ENCODE measurements around the gene ATXN7L3.

The ATXN7L3 gene

DNA sequence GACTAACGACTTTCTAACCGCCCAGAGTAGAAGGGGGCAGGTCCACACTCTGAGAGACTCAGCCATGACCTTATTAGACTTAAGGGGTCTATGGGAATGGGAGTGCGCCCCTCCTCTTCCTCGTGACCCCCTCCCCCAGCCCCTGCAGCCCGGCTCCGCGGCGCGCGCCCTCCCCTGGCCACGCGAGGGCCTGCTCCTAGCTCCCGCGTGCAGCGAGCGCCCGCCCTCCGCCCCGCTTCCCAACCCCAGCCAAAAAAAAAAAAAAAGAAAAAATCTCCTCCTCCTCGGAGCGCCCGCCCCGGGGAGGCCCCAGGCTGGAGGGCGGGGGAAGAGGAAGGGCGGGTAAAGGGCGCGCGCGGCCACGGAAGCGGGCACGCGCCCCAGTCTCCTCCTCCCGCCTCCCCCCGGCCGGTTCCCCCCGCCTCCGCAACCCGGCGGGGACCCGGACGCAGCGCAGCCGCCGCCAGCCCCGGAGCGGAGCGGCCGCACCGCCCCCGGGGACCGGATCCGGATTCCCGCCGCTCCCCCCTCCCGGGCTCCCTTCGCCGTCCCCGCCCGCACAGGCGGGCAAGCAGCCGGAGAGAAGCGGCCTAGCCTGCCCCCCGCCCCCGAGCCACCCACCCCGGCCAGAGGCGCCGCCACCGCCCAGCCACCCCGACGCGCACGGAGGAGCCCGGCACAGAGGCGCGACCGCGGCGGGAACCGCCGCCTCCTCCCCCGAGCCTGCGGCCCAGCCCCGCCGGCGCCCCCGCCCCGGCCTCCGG, 18.8 kb upstream of the ATXN7L3 start:
- peak; percentile 90 for DNase-seq (ENCODE audit: low read depth, low spot score)

DNA sequence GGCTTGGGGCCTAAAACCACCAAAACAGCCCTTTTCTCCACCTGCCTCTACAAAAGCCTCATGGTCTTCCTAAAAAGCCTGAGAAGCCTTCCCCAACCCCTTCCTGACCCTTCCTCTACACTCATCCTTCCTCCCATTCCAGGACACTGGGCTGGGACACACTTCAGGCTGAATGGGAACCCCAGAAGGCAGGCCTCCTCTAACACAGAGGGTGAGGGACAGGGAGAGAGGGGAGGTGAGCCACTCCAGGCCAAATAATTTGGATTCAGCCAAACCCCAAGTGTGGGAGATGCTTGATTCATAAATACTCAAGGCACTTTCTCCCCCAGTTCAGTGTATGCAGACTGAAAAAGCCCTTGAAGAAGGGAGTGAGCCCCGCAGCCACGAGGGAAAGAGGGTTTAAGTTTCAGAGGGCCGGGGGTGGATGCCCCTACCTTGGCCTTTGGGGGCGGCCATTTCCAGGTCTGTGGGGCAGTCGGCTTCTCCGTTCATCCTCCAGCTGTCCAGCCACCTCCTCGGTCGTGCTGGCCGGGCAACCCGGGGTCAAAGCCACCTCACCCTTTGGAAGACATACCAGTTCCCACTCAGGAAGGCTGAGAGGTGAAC, 18.2 kb upstream of the ATXN7L3 start:
- no peak for DNase-seq (ENCODE audit: low read depth, low spot score)

DNA sequence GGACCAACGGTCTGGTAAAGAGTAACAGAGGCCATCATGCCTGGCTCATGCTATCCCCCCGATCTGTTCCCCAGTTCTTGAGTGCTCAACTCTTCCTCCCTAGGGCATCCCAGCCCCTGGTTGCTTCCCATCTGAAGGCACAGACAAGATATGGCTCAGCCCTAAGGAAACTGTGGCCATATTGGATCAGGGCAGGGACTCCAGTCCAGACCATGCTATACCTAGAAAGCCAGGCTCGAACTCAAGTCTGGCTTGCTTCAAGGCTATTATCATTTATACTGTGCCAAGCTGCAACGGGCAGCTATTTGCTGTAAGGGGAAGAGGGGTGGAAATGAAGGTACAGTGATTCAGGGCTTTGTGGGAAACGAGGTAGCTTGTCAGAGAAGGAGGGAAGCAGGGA, 17.0 kb upstream of the ATXN7L3 start:
- no peak for DNase-seq (ENCODE audit: low read depth, low spot score)

DNA sequence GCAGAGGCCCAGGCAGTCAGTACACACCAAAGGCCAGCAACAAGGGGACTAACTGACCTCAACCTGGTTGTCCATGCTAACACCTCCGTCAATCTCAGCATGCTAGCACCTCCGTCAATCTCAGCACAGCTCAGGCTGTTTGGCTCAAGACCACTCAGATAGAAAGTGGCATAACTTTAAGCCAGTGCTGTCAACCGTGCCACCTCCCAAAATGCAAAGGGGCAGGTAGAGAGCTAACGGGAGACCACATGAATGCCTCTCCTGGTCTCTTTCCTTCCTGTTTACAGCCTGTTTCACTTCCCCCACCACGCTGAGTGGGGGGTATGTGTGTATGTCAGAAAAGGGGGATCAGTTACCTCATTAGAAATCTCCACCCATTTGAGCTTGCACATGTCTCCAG, 16.5 kb upstream of the ATXN7L3 start:
- no peak for DNase-seq (ENCODE audit: low read depth, low spot score)

DNA sequence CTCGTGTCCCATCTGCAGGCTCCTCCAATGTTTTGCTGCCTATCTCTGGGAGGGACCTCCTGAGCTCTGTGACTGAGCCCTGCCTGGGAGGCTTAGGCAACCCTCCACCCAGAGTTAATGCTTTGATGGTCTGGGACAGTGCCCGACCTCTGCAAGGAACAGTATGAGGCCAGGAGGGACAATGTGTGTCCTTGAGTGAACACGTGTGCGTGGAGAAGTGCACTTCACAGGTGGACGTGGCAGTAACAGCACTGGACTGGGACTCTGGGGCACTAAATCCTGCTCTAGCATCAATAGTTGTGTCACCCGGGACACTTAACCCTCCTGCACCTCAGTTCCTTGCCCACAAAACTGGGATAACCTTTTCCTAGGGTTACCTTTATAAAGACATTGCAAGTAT, 15.2 kb upstream of the ATXN7L3 start:
- no peak for DNase-seq (ENCODE audit: low read depth, low spot score)

DNA sequence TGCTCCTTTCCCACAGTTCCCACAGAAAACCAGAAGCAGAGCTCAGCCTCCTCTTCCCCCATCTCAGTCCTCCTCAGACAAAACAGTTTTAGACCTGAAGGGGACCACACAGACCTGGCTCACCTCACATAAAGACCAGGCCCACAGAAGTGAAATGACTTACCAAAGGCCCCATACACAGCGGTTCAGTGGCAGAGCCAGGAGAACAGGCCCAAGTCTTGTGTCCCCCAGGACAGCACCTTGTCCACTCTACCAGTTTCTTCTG, 14.5 kb upstream of the ATXN7L3 start:
- no peak for DNase-seq (ENCODE audit: low read depth, low spot score)

DNA sequence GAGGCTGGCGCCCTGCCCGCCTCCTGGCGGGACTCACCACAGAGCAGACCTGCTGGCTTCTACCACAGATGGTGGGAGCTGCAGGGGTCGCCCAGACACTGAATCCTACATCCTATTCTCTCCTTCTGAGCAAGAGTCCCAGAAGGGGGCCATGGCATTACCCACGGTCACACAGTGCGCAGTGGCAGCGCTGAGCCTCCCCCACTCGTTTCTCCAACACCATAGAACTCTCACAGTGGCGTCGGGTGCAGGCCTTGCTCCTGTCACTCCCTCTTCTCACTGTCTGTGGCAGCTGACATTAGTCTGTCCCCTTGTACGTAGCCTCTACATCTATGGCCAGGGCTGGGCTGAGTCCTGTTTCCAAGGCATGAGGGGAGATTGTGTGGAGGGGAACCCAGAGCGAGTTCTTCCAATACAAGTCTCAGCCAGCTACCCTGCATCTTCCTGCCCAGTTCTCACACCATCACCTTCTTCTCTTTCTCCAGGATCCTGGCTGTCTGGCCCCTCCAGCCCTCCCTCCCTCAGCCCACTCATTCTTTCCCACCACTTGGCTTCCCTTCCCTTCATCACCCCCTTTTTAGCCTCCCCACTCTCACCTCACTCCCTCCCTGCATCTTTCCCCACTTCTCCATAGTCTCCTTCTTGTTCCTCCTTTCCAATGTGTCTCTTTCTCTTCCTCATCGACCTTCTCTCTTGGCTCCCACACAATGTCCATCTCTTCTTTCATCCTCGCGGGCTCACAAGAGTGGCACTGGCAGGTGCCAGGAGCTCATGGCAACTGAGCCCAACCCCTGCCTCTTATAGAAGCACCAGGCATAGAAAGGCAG, 13.9 kb upstream of the ATXN7L3 start:
- DNase-seq (ENCODE audit: low read depth, low spot score) = no peak

DNA sequence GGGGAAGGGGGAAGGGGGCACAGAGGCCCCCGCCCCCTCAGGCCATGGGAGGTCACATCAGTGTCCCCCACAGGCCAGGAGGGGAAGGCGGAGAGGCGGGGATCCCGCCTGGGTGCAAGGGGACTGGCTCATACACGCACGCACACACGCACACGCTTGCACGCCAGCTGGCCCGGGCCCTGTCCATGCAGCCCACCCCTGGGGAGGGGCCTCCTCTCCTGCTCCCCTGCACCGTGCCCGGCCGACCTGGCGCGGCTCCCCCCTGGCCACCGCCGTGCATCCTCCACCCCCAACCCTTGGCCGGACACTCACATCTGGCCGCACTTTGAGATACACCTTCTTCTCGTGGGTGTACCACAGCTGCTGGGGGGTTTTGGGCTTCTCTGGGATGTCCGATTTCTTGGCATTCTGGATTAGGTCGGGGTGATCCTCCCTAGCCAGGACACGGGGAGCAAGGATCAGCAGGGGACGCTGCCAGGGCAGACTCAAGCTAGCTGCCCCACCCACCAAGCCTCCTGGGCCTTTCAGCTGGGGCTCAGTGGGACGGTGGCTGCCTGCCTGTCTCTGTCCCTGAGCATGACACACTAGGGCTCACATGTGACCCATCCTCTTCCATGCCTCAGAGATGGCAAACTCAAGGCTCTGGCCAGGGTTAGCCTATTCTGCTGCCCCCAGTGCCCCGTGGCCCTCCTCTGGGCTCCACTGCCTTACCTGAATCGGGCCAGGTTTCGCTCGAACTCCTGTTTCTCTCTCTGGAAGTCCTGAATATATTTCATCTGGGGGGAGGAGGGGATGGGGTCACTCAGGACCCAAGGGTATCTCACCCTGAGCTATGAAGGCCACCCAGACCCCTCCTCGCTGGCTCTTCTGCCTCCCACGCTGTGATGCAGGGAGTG, 13.1 kb upstream of the ATXN7L3 start:
- no peak for DNase-seq (ENCODE audit: low read depth, low spot score)

DNA sequence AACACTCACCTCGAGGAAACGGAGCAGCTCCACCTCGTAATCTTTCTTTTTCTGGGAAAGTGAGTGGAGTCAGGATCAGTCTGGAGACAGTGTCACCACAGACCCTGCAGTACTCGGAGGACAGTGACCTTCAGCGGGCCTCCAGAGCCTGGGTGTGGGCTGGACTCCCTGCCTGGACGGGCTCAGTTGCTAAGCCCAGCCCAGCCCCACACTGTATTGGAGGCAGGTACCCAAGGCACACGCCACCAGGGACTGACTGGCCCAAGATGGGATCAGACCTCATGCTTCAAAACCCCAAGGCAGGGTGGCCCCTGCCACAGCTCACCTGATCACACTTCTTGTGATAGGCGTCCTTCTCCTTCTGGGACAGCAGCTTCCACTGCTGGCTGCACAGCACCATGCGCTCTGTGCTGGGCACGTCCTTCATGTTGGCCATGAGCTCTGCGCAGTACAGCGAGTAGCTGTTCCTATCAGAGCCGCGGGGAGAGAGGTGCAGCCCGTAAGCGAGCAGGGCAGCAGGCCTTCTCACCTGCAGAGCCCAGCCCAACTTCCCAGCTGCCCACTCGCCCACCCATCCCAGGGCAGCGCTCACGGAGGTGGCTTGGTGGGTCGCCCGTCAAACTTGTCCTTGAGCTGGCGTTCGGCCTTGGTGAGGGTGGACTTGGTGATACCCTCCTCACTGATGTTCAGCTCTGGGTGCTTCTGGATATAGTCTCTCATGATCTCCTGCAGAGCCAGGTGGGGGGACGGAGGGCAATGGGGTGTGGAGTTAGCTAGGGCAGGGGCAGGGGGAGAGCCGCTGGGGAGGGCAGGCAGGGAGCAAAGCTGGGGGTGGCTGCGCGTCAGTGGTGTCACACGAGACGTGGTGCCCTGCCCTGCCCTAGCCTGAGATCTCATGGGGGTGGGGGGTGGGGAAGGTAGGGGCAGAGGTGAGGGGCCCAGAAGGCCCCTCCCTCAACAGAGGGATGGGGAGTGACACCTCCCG, 11.9 kb upstream of the ATXN7L3 start:
- no peak for DNase-seq (ENCODE audit: low read depth, low spot score)

DNA sequence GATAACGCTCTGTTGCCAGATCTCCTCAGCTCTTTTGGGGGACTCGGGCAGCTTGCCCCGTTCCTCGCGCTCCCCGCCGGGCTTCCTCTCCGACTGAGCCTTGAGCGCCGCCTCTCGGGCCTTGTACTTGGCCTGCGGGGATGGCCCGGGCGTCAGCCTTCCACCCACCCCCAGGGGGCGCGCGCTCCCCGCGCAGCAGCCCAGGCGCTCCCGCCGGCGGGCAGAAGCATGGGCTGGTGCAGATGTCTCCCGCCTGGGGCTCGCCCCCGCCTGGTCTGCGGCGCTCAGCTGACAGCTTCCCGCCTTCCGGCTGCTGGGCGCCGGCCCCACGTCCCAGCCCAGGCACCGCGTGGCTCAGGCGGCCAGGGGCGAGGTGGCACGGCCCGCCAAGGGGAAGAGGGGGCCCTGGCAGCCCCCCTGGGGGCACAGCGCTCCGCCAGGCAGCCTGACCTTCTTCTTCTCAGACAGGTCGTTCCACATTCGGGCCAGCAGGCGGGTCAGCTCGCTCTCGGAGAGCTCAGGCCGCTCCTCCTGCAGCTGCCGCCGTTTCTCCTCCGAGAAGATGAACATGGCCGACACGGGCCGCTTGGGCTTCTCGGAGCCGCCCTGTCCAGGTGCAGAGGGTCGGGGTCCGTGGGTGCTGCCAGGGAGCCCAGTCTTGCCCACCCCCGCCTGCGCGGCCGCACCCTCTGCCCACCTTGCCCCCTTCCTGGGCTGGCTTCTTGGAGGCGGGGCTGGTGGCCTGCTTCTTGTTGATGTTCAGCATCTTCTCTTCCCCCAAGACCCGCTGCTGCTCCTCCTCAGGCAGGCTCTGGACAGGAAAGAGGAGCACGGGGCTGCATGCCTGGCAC, 10.9 kb upstream of the ATXN7L3 start:
- peak; percentile 96 for DNase-seq (ENCODE audit: low read depth, low spot score)

DNA sequence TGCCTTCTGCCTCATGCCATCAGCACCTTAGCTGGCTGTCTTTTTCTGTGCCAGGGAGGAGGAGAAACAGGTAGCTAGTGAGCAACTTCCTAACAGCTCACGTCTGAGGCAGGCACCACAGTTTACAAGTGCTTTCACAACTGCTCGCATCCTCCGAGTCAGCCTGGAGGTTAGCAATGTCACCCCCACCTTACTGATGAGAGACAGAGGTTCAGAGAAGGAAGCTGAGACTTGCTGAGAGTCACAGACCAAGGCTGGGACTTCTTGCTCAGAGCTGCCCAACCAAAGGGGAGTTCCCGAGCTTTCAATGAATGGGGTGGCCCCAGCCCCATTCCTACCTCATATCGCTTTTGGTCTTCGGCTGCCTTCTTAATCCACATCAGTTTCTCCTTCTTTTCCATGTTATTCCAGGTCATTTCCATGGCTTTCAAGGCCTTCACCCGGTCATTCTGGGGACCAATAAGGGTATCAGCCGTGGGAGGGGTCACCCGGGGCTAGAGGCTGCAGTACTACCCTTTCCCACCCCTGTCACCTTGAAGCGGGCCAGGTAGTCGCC, 10.2 kb upstream of the ATXN7L3 start:
- no peak for DNase-seq (ENCODE audit: low read depth, low spot score)

DNA sequence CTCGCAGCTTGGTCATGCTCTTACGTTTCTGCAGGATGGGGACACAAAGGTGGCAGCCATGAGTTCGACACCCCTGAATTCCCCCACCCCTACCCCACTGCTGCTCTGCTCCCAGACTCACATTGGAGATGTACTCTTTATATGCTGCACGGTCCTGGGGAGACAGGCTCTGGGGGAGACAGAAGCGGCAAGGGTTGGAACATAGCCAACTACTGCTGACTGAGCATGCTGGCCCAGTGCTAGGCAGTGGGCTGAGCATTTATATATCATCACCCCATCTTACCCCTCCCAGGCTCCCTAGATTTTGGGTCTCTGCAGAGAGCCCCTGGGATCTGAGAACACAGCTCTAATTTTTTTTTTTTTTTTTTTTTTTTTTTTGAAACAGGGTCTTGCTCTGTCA, 8.1 kb upstream of the ATXN7L3 start:
- no peak for DNase-seq (ENCODE audit: low read depth, low spot score)

DNA sequence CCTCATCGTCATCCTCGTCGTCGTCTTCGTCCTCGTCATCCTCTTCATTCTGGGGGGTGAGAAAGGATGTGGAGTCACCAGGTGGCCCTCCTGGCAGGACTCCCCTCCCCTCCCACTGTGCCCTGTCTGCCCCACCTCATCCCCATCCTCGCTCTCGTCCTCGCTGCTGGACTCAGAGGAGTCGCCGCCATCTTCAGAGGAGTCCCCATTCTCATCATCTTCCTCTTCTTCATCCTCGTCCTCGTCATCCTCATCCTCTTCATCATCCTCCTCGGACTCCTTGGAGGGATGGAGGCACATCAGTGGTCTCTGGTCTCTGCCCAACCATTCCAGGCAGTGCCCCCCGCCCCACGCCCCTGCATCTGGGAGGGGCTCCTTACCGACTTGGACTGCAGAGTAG, 7.6 kb upstream of the ATXN7L3 start:
- DNase-seq (ENCODE audit: low read depth, low spot score) = no peak

DNA sequence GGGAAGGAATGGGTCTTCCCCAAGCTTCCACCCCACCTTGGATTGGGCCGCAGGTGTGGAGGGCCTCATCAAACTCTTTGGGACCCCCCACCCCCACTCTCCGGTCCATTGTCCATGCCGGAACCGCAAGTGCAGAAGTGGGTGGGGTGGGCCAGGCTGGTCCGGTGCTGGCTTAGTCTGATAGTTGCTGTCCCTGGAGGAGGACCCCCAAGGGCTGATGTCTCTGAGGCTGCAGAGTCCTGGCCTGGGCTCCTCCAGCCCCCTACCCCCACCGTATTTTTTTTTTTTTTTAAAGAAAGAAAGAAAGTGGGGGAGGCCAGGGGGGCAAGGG, 7.1 kb upstream of the ATXN7L3 start:
- DNase-seq (ENCODE audit: low read depth, low spot score) = no peak

DNA sequence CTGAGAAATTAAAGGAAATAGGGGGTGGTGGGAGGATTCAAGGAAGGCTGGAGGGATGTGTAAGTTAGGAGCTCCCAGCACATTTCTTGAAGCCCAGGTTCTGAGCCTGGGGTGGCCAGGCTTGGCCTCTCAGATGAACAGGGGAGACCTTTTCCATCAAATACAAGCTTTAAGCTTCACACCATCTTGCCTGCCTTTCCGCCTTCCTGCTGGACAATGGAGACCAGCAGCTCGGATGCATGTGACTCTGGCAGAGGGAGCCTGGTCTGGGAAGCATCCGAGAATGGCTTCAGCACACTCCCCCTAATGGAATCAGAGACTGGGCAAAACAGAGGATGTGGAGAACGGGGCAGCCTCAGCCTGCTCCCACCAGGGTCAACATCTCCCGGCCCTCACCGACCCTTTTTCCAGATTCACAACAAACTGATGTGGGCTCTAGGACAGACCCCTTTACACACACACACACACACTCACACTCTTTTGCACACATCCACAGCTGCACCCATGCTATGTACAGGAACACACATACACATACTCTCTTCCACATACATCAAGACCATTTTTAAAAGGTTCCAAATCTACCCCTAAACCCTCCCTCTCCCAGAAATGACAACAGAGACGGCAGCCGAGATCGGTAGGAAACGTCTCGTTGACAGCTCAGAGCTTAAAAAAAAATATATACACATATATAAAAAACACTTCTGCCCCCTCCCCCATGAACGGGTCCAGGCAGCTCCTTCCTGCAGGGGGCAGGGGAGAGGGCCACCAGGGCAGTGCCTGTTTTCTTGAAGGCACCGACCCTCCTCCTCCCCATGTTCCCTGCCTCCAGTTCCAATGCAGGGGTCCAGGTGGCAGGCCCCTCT, 6.5 kb upstream of the ATXN7L3 start:
- no peak for DNase-seq (ENCODE audit: low read depth, low spot score)

DNA sequence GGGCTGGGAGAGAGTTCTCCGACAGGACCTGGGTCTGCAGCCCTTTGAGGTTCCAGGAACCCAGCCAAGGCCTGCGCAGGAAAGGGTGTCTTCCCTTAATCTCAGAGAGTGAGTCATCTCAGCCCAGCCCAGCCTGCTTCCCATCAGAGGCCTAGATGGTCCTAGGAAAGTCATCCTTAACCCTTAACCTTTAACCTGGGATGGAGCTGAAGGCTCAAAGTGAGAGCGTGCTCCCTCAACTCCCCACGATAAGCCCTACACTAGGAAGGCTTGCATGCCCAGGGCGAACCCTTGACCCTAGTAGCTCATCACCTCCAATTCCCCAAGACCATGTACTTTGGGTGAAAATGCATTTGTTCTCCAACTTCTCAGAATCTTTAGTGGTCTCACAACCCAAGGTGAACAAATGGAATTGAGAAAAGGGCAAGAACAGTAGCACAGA, 4.8 kb upstream of the ATXN7L3 start:
- no peak for DNase-seq (ENCODE audit: low read depth, low spot score)

DNA sequence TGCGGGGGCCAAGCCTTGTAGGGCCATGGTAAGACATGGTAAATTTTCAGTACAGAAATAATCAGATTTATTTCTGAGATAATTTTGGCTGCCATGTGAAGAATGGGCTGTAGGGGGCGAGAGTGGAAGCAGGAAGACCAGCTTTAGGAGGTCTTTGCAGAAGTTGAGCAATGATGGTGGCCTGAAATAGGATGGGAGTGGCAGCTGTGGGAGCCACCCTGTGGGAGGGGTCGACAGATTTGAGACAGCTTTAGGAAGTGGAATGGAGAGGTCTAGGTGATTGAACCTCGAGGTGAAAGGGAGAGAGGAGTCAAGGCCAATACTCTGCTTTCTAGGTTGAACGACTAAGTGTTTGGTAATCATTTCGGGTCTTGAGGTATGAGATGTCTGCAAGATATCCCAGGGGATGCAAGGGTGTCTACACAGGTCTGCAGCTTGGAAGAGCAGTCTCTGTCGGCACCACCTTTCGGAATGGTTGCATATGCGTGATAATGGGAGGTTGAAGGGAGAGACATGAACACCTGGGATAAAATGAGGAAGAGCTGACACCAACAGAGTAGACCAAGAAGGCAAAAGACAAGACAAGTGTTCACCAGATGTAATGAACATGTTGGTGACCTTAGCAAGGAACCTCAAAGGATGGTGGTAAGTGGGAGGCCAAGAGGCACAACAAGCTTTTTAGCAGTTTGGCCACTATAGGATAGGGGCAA, 4.2 kb upstream of the ATXN7L3 start:
- DNase-seq (ENCODE audit: low read depth, low spot score) = peak; percentile 82

DNA sequence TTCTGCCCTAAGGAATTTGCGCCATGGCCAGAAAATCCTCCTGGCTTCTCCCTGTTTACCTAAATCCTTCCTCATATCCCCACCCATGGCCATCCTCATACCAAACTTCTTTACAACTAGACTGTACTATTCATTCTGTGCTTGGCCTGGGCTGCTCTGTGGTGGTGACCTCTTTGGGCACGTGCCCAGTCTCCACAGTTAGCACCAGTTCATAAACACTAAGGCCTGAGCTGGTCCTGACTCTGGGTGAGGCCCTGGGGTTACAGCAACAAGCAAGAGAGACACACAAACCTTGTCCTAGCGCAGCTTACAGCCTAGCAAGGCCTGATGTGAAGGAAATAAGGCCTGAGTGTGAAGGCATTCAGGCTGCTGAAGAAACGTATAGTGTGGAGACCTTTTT, 3.1 kb upstream of the ATXN7L3 start:
- DNase-seq (ENCODE audit: low read depth, low spot score) = no peak

Measured in ELF-1 (cell line).